ENCODE measurements around the gene TSC22D1.

TSC22D1 gene

GRCh38 chr13:44399074-44399473, 177.1 kb downstream of the TSC22D1 start:
- TF ChIP-seq CTCF (IDR thresholded peaks at IDR 0.05; ENCODE audit: insufficient read depth, low read depth, low read length, missing control alignments) = no peak
- no peak for DNase-seq (ENCODE audit: low read depth)
- no peak overlapping the region for H3K4me3 ChIP-seq (ENCODE audit: low read depth, low read length)

DNA sequence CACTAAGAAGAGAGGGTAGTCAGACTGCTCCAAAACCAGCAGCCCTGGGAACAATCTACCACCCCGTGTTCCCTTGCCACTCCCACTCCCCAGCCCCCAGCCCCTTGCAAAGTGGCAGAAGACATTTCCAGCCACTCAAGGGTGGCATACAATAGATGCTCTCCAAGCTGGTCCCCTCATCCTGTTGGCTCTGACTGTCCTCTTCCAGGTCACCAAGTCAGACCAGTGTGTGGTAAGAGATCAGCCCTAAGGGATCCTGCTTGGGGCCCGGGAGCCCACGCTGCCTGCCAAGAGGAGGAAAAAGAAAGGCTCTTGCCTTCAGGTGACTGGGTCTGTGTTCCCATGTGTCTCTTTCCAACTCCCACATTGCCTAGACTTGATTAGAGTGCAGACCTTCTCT, 177.5 kb downstream of the TSC22D1 start:
- no peak for DNase-seq (ENCODE audit: low read depth)
- no peak for TF ChIP-seq CTCF (IDR thresholded peaks at IDR 0.05; ENCODE audit: insufficient read depth, low read depth, low read length, missing control alignments)
- H3K4me3 ChIP-seq (ENCODE audit: low read depth, low read length) = no peak overlapping the region

DNA sequence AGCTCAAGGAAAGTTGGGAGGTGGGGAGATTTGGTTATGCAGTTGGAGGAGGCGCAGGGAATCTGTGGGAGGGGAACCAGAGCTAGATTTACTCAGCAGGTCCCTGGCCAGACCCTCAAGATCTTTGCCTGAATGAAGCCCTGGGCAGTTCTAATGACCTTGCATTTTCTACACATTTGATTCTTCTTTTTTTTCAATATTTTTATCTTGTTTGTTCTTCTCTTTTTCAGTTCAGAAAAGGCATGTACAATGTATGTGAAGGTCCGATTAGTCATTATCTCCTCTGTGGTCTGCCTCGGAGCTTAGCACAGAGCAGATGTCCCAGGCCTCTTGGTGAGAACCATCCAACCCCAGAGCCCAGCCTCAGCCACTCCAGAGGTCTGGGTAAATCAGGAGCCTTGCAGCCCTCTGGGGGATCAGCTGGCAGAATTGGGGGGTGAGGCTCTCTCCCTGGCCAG, 178.3 kb downstream of the TSC22D1 start:
- no peak overlapping the region for H3K4me3 ChIP-seq (ENCODE audit: low read depth, low read length)
- no peak for TF ChIP-seq CTCF (IDR thresholded peaks at IDR 0.05; ENCODE audit: insufficient read depth, low read depth, low read length, missing control alignments)
- DNase-seq (ENCODE audit: low read depth) = no peak

- no peak overlapping the region for H3K4me3 ChIP-seq (ENCODE audit: low read depth, low read length)
- no peak for DNase-seq (ENCODE audit: low read depth)
- no peak for TF ChIP-seq CTCF (IDR thresholded peaks at IDR 0.05; ENCODE audit: insufficient read depth, low read depth, low read length, missing control alignments)
These were observed 179.2 kb downstream of the TSC22D1 start for GRCh38 chr13:44396701-44397580.

GRCh38 chr13:44395976-44396694, 180.0 kb downstream of the TSC22D1 start:
- DNase-seq (ENCODE audit: low read depth) = no peak
- TF ChIP-seq CTCF (IDR thresholded peaks at IDR 0.05; ENCODE audit: insufficient read depth, low read depth, low read length, missing control alignments) = no peak
- no peak overlapping the region for H3K4me3 ChIP-seq (ENCODE audit: low read depth, low read length)

DNA sequence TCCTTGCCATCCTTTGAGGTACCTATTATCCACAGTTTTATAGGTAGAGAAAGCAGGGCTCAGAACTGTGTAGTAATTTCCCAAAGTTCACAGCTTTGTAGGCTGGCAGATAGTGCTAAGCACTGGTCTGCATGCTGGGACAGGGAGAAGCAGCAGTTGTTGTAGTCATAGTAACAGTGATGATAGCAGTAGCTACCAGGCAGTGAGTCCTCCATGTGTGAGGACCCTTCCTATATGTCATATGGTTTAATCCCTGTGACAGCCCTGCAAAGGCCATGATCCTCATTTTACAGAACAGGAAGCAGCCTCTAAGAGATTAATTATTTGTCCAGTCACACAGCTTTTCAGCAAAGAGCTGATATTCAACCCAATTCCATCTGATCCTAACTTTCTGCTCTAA, 181.5 kb downstream of the TSC22D1 start:
- TF ChIP-seq CTCF (IDR thresholded peaks at IDR 0.05; ENCODE audit: insufficient read depth, low read depth, low read length, missing control alignments) = no peak
- DNase-seq (ENCODE audit: low read depth) = no peak
- no peak overlapping the region for H3K4me3 ChIP-seq (ENCODE audit: low read depth, low read length)

Data from GM12865 (cell line).